Stimulated activated naive B cell treated with anti-CD40 and anti-IgM and Interleukin-4, amounts not matched to agents 10 μg/mL and 1 μg/mL and 100 μg/mL, for 72 hours (primary cell): ENCODE results near the gene FAM184A.
"Not testable (repeated sequence)": the region's sequence is repeated elsewhere in the genome, so short reads cannot be mapped to it uniquely, and the experiment has no call there.

Experiments used
- ATAC-seq, 2 donors: fragments of 150-1000 bp; cut with Tn5 transposase; replicated peaks; 2 replicates each; pipeline ENCODE4 v1.10.0; 2021; ENCODE audit warnings: moderate library complexity in 1 of 2
- DNase-seq: peaks from one replicate; pipeline ENCODE4 v3.0.0; 2021
- H3K27ac Mint-ChIP-seq: one replicate; pipeline ENCODE4 v1.8.0; 2022; ENCODE audit warnings: mild to moderate bottlenecking, mixed read lengths
- H3K27me3 Mint-ChIP-seq, 2 donors: one replicate each; pipeline ENCODE4 v1.8.0; 2022; ENCODE audit warnings: mixed read lengths in 2 of 2
- H3K36me3 Mint-ChIP-seq, 2 donors: one replicate each; pipeline ENCODE4 v1.8.0; 2022; ENCODE audit warnings: mixed read lengths in 2 of 2, mild to moderate bottlenecking in 1 of 2
- H3K4me1 Mint-ChIP-seq, 2 donors: one replicate each; pipeline ENCODE4 v1.8.0; 2022; ENCODE audit warnings: mixed read lengths in 2 of 2, mild to moderate bottlenecking in 1 of 2
- H3K4me3 Mint-ChIP-seq, 2 donors: one replicate each; pipeline ENCODE4 v1.8.0; 2022; ENCODE audit warnings: mild to moderate bottlenecking in 2 of 2, mixed read lengths in 2 of 2, moderate library complexity in 1 of 2
- H3K9me3 Mint-ChIP-seq, 2 donors: one replicate each; pipeline ENCODE4 v1.8.0; 2022; ENCODE audit warnings: mixed read lengths in 2 of 2, mild to moderate bottlenecking in 1 of 2

FAM184A gene

GRCh38 chr6:119112812-119113530 lies 34.5 kb upstream of the FAM184A start:
- H3K27ac Mint-ChIP-seq: no peak overlapping the region
- peak; percentile 41 to 51 for ATAC-seq
- no peaks in the 10 kb centered on the region for H3K9me3 Mint-ChIP-seq
- DNase-seq: no peak
- no peak overlapping the region for H3K4me3 Mint-ChIP-seq
- peaks cover 5 to 9% of the 10 kb centered on the region in 2 donors for H3K27me3 Mint-ChIP-seq
- peaks cover 4 to 6% of the 10 kb centered on the region in 2 donors for H3K4me1 Mint-ChIP-seq
- H3K36me3 Mint-ChIP-seq: no peaks in the 10 kb centered on the region

GRCh38 chr6:119110601-119111548 lies 32.4 kb upstream of the FAM184A start:
- DNase-seq: no peak
- Mint-ChIP-seq H3K4me1 (peaks cover 4 to 6% of the 10 kb centered on the region in 2 donors), H3K4me3 (no peak overlapping the region), H3K27me3 (peaks cover 5 to 9% of the 10 kb centered on the region in 2 donors), H3K9me3 (no peaks in the 10 kb centered on the region), H3K36me3 (no peaks in the 10 kb centered on the region), H3K27ac (no peak overlapping the region)
- ATAC-seq: peak; percentile 79 to 82

- no peak for DNase-seq
- Mint-ChIP-seq H3K27ac (no peak overlapping the region), H3K4me1 (peaks cover 4 to 6% of the 10 kb centered on the region in 2 donors), H3K36me3 (no peaks in the 10 kb centered on the region), H3K27me3 (peaks cover 5 to 9% of the 10 kb centered on the region in 2 donors), H3K4me3 (no peak overlapping the region), H3K9me3 (no peaks in the 10 kb centered on the region)
- no peak for ATAC-seq
Observed at GRCh38 chr6:119109654-119110325, 31.3 kb upstream of the FAM184A start.

GRCh38 chr6:119108076-119108475 lies 29.6 kb upstream of the FAM184A start:
- Mint-ChIP-seq H3K4me3 (no peak overlapping the region), H3K4me1 (peaks cover under 1 to 2% of the 10 kb centered on the region in 2 donors), H3K9me3 (no peaks in the 10 kb centered on the region), H3K36me3 (no peaks in the 10 kb centered on the region), H3K27ac (no peak overlapping the region), H3K27me3 (peaks cover 5 to 9% of the 10 kb centered on the region in 2 donors)
- DNase-seq (no peak), ATAC-seq (no peak)

GRCh38 chr6:119105282-119105681 lies 26.8 kb upstream of the FAM184A start:
- ATAC-seq (no peak), DNase-seq (no peak)
- H3K27ac Mint-ChIP-seq: no peak overlapping the region
- H3K4me1 Mint-ChIP-seq: no peaks in the 10 kb centered on the region
- H3K27me3 Mint-ChIP-seq: peaks cover 5 to 9% of the 10 kb centered on the region in 2 donors
- H3K36me3 Mint-ChIP-seq: no peaks in the 10 kb centered on the region
- no peaks in the 10 kb centered on the region for H3K9me3 Mint-ChIP-seq
- H3K4me3 Mint-ChIP-seq: no peak overlapping the region

- ATAC-seq: no peak
- Mint-ChIP-seq H3K27ac (no peak overlapping the region), H3K36me3 (no peaks in the 10 kb centered on the region), H3K4me1 (no peaks in the 10 kb centered on the region), H3K27me3 (no peaks in the 10 kb centered on the region), H3K4me3 (no peak overlapping the region), H3K9me3 (peaks cover 0 to 6% of the 10 kb centered on the region in 2 donors)
- no peak for DNase-seq
Observed at GRCh38 chr6:119102901-119103300, 24.4 kb upstream of the FAM184A start.

- no peak overlapping the region for H3K4me3 Mint-ChIP-seq
- peaks cover 0 to 11% of the 10 kb centered on the region in 2 donors for H3K9me3 Mint-ChIP-seq
- no peaks in the 10 kb centered on the region for H3K36me3 Mint-ChIP-seq
- DNase-seq (no peak), ATAC-seq (no peak)
- H3K27ac Mint-ChIP-seq: no peak overlapping the region
- peaks cover 8 to 9% of the 10 kb centered on the region in 2 donors for H3K4me1 Mint-ChIP-seq
- no peaks in the 10 kb centered on the region for H3K27me3 Mint-ChIP-seq
Observed at GRCh38 chr6:119100115-119100514, 21.7 kb upstream of the FAM184A start.

GRCh38 chr6:119097815-119098361 lies 19.4 kb upstream of the FAM184A start:
- H3K36me3 Mint-ChIP-seq, H3K4me1 Mint-ChIP-seq, ATAC-seq, H3K4me3 Mint-ChIP-seq, DNase-seq: not testable (repeated sequence)
- Mint-ChIP-seq H3K9me3 (peaks cover 0 to 11% of the 10 kb centered on the region in 2 donors), H3K27ac (peak overlapping the region; percentile 25), H3K27me3 (peaks cover 7 to 18% of the 10 kb centered on the region in 2 donors)

GRCh38 chr6:119096721-119097565 lies 18.5 kb upstream of the FAM184A start:
- Mint-ChIP-seq H3K9me3 (peaks cover 0 to 11% of the 10 kb centered on the region in 2 donors), H3K27ac (no peak overlapping the region), H3K4me1 (peaks cover 8 to 9% of the 10 kb centered on the region in 2 donors), H3K36me3 (no peaks in the 10 kb centered on the region), H3K27me3 (peaks cover 7 to 18% of the 10 kb centered on the region in 2 donors), H3K4me3 (no peak overlapping the region)
- no peak for ATAC-seq
- no peak for DNase-seq

GRCh38 chr6:119090256-119090655 lies 11.8 kb upstream of the FAM184A start:
- ATAC-seq: no peak
- H3K4me3 Mint-ChIP-seq: no peak overlapping the region
- H3K27me3 Mint-ChIP-seq: peaks cover 23 to 45% of the 10 kb centered on the region in 2 donors
- peaks cover 0 to 2% of the 10 kb centered on the region in 2 donors for H3K9me3 Mint-ChIP-seq
- no peak for DNase-seq
- H3K27ac Mint-ChIP-seq: no peak overlapping the region
- H3K4me1 Mint-ChIP-seq: no peaks in the 10 kb centered on the region
- H3K36me3 Mint-ChIP-seq: no peaks in the 10 kb centered on the region

- DNase-seq: no peak
Observed at GRCh38 chr6:119084784-119085183, 6.3 kb upstream of the FAM184A start.

GRCh38 chr6:119083007-119083406 lies 4.5 kb upstream of the FAM184A start:
- DNase-seq (no peak), ATAC-seq (no peak)
- Mint-ChIP-seq H3K4me3 (no peak overlapping the region), H3K9me3 (peaks cover 14 to 17% of the 10 kb centered on the region in 2 donors), H3K36me3 (peaks cover 10 to 11% of the 10 kb centered on the region in 2 donors), H3K27ac (no peak overlapping the region), H3K27me3 (peaks cover 30 to 31% of the 10 kb centered on the region in 2 donors), H3K4me1 (peaks cover 6 to 9% of the 10 kb centered on the region in 2 donors)

More at GRCh38 chr6:119084784-119085183, 6.3 kb upstream of the FAM184A start:
- peaks cover 10 to 11% of the 10 kb centered on the region in 2 donors for H3K36me3 Mint-ChIP-seq
- H3K27me3 Mint-ChIP-seq: peaks cover 24 to 25% of the 10 kb centered on the region in 2 donors
- no peak overlapping the region for H3K27ac Mint-ChIP-seq
- ATAC-seq: no peak
- no peak overlapping the region for H3K4me3 Mint-ChIP-seq
- H3K9me3 Mint-ChIP-seq: peaks cover 14 to 17% of the 10 kb centered on the region in 2 donors
- no peaks in the 10 kb centered on the region for H3K4me1 Mint-ChIP-seq

- peaks cover 11 to 17% of the 10 kb centered on the region in 2 donors for H3K9me3 Mint-ChIP-seq
- peaks cover 6 to 18% of the 10 kb centered on the region in 2 donors for H3K4me1 Mint-ChIP-seq
- peaks cover 27 to 29% of the 10 kb centered on the region in 2 donors for H3K27me3 Mint-ChIP-seq
- H3K4me3 Mint-ChIP-seq: peak overlapping the region; percentile 90 to 95
- DNase-seq: no peak
- no peak for ATAC-seq
- H3K27ac Mint-ChIP-seq: no peak overlapping the region
- peaks cover 10 to 11% of the 10 kb centered on the region in 2 donors for H3K36me3 Mint-ChIP-seq
Observed at GRCh38 chr6:119079283-119079809, 882 bp upstream of the FAM184A start.
